ENCODE results near the gene PRLHR. TPM values are rescaled to one million over a fixed set of nuclear protein-coding genes. Genes with fewer than 3 reads are reported as not detected.
A peak's percentile ranks its signal among the peaks of the same experiment; 100 is the strongest.

Gene PRLHR
- polyA plus RNA-seq, 3 donors, result not detected

GRCh38 chr10:118544401-118544948 lies 51.0 kb downstream of the PRLHR start:
- DNase-seq, result no peak
- H3K27me3 Mint-ChIP-seq (ENCODE audit: low read depth in 3 of 3), result peaks cover 21 to 52% (median 31%) of the 10 kb centered on the region in 3 donors
- H3K9me3 Mint-ChIP-seq, result peaks cover 0 to 5% (median 0%) of the 10 kb centered on the region in 7 donors
- Histone ChIP-seq H3K4me2 (replicated peaks; ENCODE audit: extremely low read depth, low read length, poor library complexity, severe bottlenecking) (no peak overlapping the region), H4K20me1 (ENCODE audit: insufficient read depth, low read length) (no peaks in the 10 kb centered on the region), H3K4me3 (replicated peaks in 1 of 3; ENCODE audit: low read depth in 2 of 3, low read length in 3 of 3) (no peak overlapping the region), H3K27me3 (ENCODE audit: control insufficient read depth in 2 of 2, insufficient read depth in 2 of 2, low read length in 2 of 2) (peaks cover 19 to 29% of the 10 kb centered on the region in 2 donors), H3K27ac (ENCODE audit: low read depth in 1 of 2, low read length in 2 of 2) (no peak overlapping the region), H3K9ac (ENCODE audit: insufficient read depth, low read length, poor library complexity, severe bottlenecking) (no peak overlapping the region), H3K4me1 (ENCODE audit: control insufficient read depth in 1 of 2, insufficient read depth in 2 of 2, low read length in 2 of 2) (peaks cover 14 to 20% of the 10 kb centered on the region in 2 donors), H3K36me3 (replicated peaks in 1 of 2; ENCODE audit: control insufficient read depth in 1 of 2, insufficient read depth in 2 of 2, low read length in 2 of 2) (no peaks in the 10 kb centered on the region), H2AFZ (ENCODE audit: insufficient read depth, low read depth, low read length, poor library complexity, severe bottlenecking) (no peak overlapping the region), H3K79me2 (ENCODE audit: insufficient read depth, low read length) (no peaks in the 10 kb centered on the region), H3K9me3 (replicated peaks in 1 of 2; ENCODE audit: control insufficient read depth in 1 of 2, insufficient read depth in 1 of 2, low read length in 2 of 2) (no peaks in the 10 kb centered on the region)
- intact Hi-C loops (cut with micrococcal nuclease), result no loop called here
- WGBS (ENCODE audit: insufficient coverage), result 80% methylated on average over 1 of the region's 4 CpGs
- no peaks in the 10 kb centered on the region for H3K36me3 Mint-ChIP-seq
- TF ChIP-seq CTCF (IDR thresholded peaks at IDR 0.05), result peak; percentile 43
- no peak overlapping the region for H3K27ac Mint-ChIP-seq
- peaks cover 18% of the 10 kb centered on the region for H3K4me1 Mint-ChIP-seq
- H3K4me3 Mint-ChIP-seq, result peak overlapping the region in 1 of 2 donors; percentile 76

- H3K4me2 ChIP-seq (replicated peaks; ENCODE audit: extremely low read depth, low read length, poor library complexity, severe bottlenecking), result no peak overlapping the region
- Mint-ChIP-seq H3K4me1 (peaks cover 15% of the 10 kb centered on the region), H3K36me3 (no peaks in the 10 kb centered on the region), H3K9me3 (no peaks in the 10 kb centered on the region), H3K4me3 (peak overlapping the region in 1 of 2 donors; percentile 51), H3K27me3 (ENCODE audit: low read depth in 3 of 3) (peaks cover 22 to 54% (median 29%) of the 10 kb centered on the region in 3 donors), H3K27ac (no peak overlapping the region)
- intact Hi-C loops (cut with micrococcal nuclease), result no loop called here
- DNase-seq, result peak; percentile 21 to 51 (median 33)
- H4K20me1 ChIP-seq (ENCODE audit: insufficient read depth, low read length), result no peaks in the 10 kb centered on the region
- WGBS (ENCODE audit: insufficient coverage), result 28% methylated on average over 10 of the region's 13 CpGs
- H3K4me3 ChIP-seq (replicated peaks in 1 of 3; ENCODE audit: low read depth in 2 of 3, low read length in 3 of 3), result no peak overlapping the region
- H3K4me1 ChIP-seq (ENCODE audit: control insufficient read depth in 1 of 2, insufficient read depth in 2 of 2, low read length in 2 of 2), result peaks cover 9 to 14% of the 10 kb centered on the region in 2 donors
- peak; percentile 59 for TF ChIP-seq CTCF (IDR thresholded peaks at IDR 0.05)
- H3K9ac ChIP-seq (ENCODE audit: insufficient read depth, low read length, poor library complexity, severe bottlenecking), result no peak overlapping the region
- H2AFZ ChIP-seq (ENCODE audit: insufficient read depth, low read depth, low read length, poor library complexity, severe bottlenecking), result no peak overlapping the region
- no peaks in the 10 kb centered on the region for H3K36me3 ChIP-seq (replicated peaks in 1 of 2; ENCODE audit: control insufficient read depth in 1 of 2, insufficient read depth in 2 of 2, low read length in 2 of 2)
- H3K27me3 ChIP-seq (ENCODE audit: control insufficient read depth in 2 of 2, insufficient read depth in 2 of 2, low read length in 2 of 2), result peaks cover 19 to 29% of the 10 kb centered on the region in 2 donors
- H3K79me2 ChIP-seq (ENCODE audit: insufficient read depth, low read length), result no peaks in the 10 kb centered on the region
- no peak overlapping the region for H3K27ac ChIP-seq (ENCODE audit: low read depth in 1 of 2, low read length in 2 of 2)
- no peaks in the 10 kb centered on the region for H3K9me3 ChIP-seq (replicated peaks in 1 of 2; ENCODE audit: control insufficient read depth in 1 of 2, insufficient read depth in 1 of 2, low read length in 2 of 2)
Observed at GRCh38 chr10:118543714-118544400, 51.6 kb downstream of the PRLHR start.
